MV-4-11 (cell line): Measurements from ENCODE around the gene PHACTR1.
A peak's percentile ranks its signal among the peaks of the same experiment; 100 is the strongest.
"Not testable (repeated sequence)": the region's sequence is repeated elsewhere in the genome, so short reads cannot be mapped to it uniquely, and the experiment has no call there.

ENCODE experiments used
- DNase-seq: peaks from one replicate; lab custom pipeline; 2025; lab: John Stamatoyannopoulos, UW

PHACTR1 gene

DNA sequence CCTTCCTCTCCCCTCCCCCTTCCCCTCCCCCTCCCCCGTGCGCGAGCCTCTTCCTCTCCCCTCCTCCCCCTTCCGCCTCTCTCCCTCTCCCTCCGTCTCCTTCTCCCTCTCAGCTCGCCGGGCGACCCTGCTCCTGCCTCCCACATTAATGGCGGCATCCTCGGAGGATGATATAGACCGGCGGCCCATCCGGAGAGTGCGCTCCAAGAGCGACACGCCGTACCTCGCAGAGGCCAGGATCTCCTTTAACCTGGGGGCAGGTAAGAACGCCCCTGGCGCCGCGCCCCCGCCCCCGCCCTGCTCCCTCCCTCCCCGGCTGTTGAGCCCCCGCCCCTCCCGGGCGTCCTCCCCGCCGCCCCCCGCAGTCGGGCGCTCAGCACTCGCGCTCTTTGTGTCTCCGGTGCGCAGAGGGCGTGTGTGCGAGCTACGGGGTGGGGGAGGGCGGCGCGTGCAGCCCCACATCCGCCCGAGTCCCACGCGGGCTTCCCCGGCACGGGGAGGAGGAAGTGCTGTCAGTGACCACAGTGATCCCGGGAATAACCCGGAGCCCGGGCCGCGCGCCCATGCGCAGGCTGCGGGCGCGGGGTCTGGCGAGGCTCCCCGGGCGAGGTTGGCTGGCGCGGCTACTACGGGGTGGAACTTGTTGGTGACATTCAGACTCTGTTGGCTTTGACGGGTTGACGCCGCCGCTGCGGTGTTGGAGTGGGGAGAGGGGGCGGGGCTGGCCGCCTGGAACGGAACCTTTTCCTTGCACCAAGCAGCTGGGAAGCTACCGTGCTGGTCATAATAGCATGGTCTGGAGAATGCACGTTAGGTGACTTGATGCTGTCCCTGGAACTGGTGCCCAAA, 33.2 kb downstream of the PHACTR1 start:
- no peak for DNase-seq

DNA sequence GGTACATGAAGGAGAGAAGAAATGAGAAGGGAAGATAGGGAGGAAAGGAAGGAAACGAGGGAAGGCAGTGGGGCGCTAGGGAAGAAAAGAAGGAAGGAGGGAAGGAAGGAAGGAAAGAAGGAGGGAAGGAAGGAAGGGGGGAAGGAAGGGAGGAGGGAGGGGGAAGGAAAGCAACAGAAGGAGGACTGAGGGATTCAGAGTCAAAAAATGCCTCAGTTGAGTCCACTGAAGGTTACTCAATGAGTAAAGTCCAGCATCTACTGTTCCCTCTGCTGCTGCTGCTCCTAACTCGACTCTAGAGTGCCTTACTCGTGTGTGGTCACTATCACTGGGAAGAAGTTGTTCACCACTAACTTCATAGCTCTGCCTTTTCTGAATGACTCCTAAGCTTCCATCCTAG, 33.8 kb downstream of the PHACTR1 start:
- DNase-seq = no peak

DNA sequence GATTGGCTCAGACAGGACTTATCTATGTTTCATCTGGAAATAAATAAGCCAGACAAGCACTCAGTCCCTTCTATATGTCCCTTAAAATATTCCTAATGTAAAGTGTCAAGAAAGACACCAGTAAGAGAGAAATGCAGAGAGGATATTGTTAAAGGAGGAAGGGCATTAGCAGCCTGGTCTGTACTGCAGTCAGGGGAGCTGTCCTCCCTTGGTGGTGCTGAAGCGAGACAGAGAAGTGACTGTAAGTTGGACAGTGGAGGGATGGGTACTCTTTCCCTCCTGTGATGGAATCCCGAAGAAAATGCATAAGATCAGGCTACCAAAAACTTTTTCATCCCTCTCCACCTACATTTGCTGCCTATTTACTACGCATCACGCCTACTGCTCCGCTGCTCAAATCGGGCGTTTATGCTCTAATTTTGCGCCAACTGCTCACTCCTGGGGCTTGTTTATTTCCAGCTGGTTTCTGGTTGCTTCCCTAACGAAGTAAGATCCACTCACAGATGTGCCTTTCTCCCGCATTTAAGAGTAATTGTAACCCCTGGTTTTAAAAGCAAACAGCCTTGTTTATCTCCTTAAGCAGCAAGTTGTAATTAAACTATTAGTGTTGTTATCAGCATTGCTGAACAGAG, 35.2 kb downstream of the PHACTR1 start:
- peak; percentile 46 for DNase-seq

DNA sequence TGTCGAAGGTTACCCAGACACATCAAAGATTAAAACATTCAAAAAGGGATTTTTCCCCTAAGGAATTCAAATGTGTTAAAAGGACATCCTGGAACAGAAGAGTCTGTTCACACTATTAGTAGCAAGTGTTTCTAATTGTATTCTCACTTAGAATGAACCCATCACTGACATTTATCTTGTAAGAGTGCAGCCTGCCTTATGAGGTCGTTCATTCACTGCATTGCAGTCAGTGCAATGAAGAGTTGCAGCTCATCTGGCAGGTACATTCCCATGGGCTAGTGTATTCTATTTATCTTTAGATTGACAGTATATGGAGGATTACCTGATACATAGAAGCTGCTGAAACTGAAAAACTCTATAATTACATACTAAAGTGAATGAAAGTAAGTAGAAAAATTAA, 36.5 kb downstream of the PHACTR1 start:
- DNase-seq = no peak

DNA sequence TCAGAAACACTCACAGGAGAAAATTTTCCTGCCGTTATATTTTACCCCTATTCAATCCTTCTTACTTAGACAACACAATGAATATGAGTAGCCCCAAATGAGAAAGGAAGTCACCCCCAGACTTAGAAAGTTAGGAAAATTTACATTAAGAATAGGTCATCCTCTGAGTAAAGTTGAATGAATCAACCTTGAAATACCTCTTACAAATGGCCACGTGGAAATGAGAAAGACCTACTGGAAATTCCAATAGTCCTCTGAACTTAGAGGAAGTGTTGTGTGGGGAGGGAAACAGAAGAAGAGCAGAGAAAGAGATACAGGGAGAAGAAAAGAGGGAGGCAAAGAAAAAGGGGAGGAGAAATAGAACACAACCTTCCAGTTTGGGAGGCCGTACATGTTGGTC, 43.7 kb downstream of the PHACTR1 start:
- DNase-seq = no peak

DNA sequence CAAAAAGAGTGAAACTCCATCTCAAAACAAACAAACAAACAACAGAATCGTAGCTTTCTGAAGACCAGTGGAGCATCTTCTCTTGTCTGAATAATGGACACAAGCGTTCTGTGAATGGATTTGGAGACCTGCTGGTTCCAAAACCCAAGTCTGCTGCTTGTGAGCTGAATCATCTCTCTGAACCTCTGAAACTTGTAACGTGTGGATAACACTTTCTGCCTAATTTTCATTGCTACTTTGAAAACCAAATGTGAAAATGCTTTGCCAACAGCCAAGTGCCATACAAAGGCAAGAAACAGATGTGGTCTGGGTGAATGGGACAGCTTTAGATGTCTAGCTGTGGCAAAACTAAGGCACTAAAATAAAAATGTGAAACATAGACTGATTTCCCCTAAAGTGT, 44.3 kb downstream of the PHACTR1 start:
- DNase-seq = no peak

DNA sequence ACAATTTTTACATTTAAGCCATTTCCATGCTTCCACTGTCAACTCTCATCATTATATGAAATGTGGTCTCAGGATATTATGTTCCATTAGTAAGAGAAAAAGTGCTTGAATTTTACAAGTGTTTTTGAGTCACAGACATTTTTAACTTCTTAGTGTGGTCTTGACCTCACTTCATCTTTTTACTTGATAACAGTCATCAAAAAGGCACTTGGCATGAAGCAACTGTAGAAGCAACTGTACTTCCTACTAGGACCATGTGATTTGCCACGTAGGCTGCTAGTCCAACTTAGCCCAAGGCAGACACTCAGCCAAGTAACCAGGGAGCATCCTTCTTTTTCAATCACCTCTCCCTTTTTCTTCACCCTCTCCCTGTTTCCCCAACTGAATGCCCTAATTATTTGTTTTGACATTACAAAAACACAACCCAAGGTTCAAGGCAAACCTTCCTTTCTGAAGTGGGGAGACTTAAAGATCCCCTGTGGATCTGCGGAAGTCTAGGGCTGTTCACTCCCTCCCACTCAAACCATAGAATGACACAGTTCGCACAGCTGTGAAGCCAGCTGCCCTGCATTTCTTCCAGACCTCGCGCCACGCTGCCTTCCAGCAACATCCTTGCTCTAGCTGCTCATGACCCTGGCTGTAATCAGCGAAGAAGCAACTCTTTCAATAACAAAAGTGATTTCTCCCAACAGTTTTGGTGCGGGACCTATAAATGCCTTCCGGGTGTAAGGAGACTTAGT, 45.0 kb downstream of the PHACTR1 start:
- DNase-seq = no peak

DNA sequence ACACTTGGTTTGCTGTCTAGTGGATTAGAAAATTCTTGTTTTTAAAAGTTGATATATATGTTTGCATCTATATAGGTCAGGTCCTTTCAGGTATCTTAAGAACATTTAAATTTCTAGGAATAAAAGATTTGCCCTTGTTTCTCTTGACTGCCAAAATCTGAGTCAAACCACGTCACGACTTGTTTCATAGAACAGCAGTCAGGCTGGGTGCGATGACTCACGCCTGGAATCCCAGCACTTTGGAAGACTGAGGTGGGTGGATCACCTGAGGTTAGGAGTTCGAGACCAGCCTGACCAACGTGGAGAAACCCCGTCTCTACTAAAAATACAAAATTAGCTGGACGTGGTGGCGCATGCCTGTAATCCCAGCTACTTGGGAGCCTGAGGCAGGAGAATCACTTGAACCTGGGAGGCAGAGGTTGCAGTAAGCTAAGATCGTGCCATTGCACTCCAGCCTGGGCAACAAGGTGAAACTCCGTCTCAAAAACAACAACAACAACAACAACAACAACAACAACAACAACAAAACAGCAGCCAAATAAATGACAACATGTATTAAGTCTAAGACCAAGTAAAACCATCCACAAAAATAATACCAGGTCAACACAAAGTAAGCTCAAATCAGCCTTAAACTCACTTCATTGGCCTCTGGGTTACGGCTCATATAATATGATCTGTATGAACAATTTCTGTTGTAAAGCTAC, 46.3 kb downstream of the PHACTR1 start:
- DNase-seq = not testable (repeated sequence)

DNA sequence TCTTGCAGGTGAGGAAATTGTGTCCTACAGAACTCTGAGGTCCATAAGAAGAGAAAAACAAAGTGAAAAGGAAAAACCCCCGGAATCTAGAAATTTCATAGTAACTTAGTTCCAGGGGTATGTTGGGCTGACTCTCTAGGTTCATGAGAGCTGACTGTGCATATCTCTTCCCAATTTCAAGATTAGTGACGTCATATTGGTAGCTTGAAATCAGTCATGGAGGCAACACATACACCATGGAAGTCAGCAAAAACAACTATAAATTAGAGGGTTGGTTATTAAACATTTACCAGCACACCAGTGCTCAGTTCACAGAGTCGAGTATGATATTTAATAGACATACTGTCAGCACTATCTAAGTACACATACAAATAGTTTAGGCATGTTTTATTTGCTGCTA, 49.8 kb downstream of the PHACTR1 start:
- no peak for DNase-seq

DNA sequence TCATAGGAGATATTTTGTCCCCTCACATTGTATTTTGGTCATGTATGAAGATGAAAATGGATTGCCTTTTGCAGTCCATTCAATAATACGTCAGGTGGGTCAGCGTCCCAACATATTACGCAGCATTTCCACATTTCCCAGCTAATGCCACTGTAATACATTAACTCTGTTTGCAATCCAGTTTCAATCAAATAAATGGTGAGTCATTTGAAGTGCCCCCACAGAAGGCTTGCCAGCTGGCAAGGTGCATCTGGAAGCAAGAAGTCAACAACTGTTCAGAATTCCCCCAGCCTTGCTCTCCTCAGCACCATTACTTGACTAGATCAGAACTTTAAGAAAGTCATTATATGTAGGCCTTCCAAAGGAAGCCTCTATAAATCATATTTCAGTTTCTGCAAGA, 50.4 kb downstream of the PHACTR1 start:
- no peak for DNase-seq

DNA sequence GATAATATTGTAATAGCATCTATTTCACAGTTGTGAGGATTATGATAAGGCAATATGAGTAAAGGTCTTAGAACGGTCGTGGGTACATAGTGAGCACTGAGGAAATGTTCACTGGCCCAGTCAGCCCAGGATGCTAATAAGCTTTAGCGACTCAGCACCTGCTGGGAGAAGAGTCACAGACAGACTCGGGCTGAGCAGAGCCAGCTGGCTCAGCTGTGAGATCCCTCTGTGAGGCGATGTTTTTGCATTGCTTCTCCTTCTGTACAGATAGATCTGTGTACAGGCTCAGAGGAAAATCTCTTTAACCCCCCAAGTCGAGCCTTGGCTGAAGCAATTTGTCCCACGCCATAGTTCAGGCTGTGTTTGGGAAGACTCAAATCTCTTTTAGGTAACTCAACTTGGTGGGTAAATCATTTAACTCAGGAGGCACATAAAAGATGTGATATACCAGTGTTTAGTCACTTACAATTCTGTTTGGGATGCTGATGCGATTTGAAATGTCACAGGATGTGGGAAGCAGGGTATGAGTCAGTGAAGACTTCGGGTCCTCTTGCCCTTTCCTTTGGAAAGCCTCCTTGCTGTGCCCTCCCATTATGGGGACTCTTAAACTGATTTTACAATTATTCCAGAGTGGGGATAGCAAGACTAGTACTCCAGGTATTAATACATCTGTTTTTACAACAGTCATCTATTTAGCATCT, 53.1 kb downstream of the PHACTR1 start:
- no peak for DNase-seq

DNA sequence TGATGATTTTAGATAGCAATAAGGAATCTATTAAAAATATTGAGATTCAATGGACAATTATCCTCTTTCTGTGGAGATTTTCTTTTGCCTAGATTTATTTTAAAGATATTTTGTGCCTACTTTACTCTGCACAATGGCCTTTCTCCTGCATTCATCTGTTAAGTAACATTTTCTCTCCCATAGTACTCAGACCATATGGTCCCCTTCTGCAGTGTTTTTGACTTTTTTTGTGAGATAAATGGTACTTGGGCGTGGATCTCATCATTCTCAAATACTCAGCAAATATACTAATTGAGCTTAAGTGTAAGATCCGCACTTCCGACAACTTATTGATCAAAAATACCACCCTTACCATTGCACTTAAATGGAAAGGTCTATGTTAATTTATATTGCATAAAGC, 55.8 kb downstream of the PHACTR1 start:
- no peak for DNase-seq

DNA sequence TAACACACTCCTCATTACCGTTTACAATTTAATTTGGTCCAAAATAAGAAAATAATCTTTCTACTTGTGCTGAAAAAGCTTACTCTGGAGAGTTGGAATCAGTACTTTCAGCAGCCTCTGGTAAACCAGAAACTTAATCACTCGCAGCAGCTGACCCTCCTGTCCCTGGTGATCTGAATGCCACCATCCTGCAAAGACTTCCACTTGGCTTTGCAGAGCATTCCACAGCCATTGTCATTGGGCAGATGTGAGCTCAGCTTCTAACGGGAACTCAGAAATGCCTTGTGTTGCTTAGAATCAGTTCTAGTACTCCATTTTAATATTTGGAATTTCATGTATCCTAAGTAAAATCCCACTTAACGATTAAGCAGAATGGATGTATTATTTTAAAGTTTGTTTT, 59.7 kb downstream of the PHACTR1 start:
- DNase-seq = no peak

DNA sequence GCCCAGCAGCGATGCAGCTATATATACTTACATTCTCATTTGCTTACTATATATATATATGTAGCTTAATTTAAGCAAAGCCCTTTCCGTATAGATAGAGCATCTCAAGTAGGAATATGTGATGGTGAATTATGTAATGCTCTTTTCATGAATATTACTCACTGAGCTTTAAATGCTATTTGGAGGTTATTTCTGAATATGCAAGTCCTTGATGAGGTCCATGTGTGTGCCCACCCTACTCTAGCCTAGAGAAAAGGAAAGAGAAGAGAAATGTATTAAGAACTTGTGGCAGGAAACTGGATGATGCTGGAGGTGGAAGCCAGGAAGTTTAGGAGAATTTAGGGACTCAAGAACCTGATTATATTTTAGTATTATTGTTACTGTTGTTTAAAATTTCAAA, 63.2 kb downstream of the PHACTR1 start:
- DNase-seq = no peak

DNA sequence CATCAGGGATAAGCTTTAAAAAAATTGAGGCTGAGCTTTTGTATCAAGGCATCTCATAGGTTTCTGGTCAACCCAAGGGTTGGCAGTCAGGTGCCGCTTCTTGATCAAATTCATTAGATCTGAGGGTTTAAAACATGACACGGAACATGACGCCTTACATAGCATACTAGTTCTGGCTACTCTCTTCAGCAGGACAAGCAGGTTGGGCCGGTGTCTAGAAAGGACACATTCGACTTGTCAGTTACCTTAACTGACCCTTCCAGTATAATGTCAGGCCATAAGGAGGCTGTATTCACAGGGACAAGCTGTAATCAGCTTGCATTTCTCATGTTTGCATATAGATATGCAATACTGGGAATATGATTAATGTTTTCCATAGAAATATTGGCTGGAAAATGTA, 65.6 kb downstream of the PHACTR1 start:
- DNase-seq = no peak

DNA sequence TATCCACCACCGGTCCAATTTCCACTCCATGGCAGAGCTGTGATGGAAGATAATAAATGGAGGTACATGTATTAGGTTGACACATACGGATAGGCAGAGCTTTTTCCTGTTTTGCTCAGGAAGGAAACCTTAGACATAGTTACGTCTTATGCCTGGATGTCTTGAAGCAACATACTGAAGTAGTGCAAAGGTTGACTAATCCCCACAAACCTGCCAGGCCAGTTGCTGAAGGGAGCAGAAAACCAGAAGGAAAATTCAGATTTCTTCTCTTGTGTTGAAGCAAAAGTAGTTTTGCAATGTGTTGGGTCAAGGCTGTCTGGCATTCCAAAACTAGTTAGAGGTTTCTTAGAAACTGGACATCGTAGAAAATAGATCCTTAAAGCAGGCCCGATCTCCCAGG, 68.7 kb downstream of the PHACTR1 start:
- no peak for DNase-seq

DNA sequence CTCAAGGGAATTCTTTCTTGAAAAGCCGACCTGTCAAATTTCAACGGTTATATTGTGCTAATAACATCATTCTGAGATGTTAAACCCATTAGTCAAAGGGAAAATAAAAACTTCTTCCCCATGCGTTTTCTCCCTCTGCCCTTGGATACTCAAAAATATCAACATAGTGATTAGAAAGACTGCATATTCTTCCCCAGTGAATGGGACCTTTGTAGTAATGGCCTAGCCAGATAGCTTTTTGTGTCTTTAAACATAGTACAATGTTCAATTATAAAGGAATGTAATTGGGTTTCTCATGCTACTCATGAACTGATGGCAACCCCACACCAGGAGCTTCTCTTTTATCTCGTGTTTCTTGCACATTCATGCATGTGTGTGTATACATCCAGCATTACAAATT, 69.4 kb downstream of the PHACTR1 start:
- DNase-seq = no peak

DNA sequence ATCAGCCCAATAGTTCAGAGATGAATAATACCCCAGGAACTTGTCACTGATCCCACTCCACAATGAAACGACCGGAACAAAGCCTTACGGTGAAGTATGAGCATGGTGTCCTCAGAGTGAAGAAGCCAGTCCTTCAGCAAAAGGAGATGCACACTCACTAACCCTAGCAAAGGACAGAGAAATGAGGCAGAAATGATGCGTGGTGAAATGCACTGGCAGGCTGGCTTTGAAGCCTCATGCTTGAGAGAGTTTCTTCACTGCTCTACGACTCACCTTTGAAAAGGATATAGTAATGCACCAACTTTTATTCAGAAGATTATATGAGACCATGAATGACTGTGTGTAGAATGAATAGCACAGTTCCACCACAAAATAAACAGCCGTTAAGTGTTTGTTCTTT, 74.8 kb downstream of the PHACTR1 start:
- DNase-seq = no peak

DNA sequence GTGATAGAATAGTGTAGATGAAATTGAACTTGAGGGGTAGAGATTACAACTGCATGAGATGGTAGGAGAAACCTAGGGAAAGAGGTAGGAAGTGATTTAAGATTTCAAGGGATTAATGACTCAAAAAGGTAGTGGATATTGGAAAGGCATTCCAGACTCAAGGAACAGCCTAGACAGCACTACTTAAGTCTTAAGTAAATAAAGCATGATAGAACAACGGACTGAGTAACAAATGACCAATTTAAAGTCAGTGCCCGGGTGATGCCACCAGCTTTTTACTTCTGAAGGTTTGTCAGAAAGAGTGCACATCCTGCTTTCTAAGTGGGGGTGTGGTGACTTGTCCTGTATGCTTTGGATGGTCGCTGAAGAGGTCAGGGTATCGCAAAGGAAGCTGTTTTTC, 81.8 kb downstream of the PHACTR1 start:
- no peak for DNase-seq

DNA sequence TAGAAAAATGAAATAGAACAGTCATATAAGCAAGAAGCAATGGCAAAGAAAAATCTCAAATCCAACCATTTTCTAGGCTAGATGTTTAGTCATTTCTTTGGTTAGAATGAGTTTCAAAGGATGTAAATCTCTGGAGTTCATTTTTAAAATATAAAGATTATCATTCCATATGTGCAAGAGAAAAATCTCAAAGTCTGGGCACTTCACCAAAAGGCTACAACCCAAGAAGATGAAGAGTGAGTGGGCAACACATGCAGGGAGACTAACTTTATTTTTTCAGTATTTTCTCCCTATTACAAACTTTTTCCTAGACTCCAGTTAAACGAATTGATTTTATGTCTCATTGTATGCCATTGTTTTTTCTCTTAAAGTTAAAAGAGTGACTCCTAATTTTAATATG, 83.6 kb downstream of the PHACTR1 start:
- DNase-seq = no peak

DNA sequence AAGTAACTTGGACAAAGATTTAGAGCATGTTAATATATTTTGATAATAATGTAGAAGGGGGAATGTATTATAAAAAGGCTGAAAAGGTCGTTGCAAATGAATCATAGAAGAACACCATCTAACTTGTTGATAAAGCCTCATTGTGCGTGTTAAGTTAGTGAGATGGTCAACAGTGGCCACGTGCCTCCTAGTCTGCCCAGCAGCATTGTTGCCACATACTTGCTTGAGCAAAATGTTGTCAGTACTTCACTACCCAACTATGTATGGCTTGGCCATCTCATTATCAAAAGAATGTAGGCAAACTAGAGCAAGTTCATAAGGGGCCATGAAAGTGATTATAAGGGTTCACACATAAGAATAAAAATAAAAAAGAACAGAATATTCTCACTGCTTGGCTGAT, 84.6 kb downstream of the PHACTR1 start:
- no peak for DNase-seq

DNA sequence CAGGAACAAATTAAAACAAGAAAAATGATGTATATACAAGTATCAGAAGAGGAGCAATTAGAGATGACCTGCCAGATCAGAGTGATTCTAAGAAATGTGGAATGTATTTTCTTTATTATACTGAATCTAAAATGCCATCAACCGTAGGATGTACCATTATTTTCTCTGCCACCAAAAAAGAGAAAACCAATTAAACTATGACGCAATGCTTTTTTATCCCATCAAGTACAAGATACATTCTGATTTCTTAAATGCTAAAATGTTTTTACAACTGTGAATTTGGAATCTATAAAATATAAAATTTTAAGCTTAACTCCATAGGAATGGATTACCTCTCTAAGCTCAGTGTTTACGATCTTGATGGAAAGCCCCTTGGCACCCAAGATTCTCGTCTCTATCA, 85.9 kb downstream of the PHACTR1 start:
- no peak for DNase-seq
